RPMI8226 (cell line): ENCODE measurements around the gene LPIN1.
A peak's percentile ranks its signal among the peaks of the same experiment; 100 is the strongest.
"Not testable (repeated sequence)": the region's sequence is repeated elsewhere in the genome, so short reads cannot be mapped to it uniquely, and the experiment has no call there.

Experiments used
- DNase-seq: peaks from one replicate; pipeline ENCODE4 v3.0.0-alpha.2; 2015

LPIN1 gene

GRCh38 chr2:11715987-11716652 lies 30.3 kb upstream of the LPIN1 start:
- no peak for DNase-seq

- DNase-seq, result no peak
Observed at GRCh38 chr2:11716689-11717321, 29.6 kb upstream of the LPIN1 start.

GRCh38 chr2:11717623-11718022 lies 28.8 kb upstream of the LPIN1 start:
- DNase-seq, result no peak

DNA sequence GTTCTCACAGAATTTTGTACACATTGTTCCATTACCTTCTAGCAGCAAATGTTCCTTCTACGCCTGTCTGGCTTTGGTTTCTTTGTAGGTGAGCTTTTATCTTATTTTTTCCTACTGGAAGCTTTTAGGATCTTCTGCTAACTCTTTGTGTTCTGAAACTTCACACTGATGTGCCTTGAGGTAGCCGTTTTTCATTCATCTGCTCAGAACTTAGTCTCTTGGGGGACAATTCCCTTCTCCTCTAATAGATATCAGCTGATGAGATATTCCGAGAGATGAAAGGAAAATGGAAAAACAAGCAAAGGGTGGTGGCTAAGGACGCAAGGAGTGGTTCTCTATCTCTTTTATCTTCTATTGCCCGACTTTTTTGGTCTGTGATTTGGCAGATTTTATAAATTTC lies 27.8 kb upstream of the LPIN1 start:
- no peak for DNase-seq

- DNase-seq, result no peak
Observed at GRCh38 chr2:11719230-11719977, 27.0 kb upstream of the LPIN1 start.

- DNase-seq, result no peak
Observed at GRCh38 chr2:11720752-11721151, 25.7 kb upstream of the LPIN1 start.

DNA sequence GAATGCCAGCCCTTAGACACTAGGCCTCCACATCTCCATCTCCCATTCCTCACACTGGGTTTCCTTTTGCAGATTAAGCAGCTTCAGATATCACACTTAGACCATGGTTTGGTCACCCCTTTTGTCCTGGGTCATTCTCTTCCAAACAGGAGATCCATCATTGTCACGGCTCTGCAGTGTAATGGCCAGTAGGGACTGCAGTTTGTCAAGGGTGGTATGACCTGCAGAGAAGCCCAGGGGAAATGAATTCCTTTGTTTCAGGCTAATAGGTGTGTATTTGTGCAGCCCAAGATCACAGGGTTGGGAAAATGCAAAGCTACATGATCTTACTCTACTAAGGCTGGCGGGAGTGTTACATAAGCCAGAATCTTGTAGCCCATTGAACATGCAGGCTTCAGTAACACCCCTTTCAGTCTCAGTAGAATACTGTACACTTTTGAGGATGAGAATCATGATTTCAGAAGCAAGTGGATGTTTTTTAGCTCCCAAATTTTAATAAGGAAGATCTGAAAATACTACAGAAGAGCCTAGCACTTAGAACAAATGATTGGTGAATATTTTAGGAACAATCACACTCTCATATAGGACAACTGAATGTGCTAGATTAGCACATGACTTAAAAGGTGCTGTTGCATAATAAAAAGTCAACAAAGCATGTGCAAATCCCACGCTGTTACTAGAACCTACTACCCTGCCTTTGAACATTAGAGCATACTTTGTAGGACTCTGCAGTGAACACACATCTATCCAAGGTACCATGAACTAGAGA lies 24.0 kb upstream of the LPIN1 start:
- no peak for DNase-seq

GRCh38 chr2:11723061-11723371 lies 23.4 kb upstream of the LPIN1 start:
- no peak for DNase-seq

GRCh38 chr2:11724151-11724550 lies 22.3 kb upstream of the LPIN1 start:
- DNase-seq, result no peak

- DNase-seq, result no peak
Observed at GRCh38 chr2:11726384-11726783, 20.0 kb upstream of the LPIN1 start.

DNA sequence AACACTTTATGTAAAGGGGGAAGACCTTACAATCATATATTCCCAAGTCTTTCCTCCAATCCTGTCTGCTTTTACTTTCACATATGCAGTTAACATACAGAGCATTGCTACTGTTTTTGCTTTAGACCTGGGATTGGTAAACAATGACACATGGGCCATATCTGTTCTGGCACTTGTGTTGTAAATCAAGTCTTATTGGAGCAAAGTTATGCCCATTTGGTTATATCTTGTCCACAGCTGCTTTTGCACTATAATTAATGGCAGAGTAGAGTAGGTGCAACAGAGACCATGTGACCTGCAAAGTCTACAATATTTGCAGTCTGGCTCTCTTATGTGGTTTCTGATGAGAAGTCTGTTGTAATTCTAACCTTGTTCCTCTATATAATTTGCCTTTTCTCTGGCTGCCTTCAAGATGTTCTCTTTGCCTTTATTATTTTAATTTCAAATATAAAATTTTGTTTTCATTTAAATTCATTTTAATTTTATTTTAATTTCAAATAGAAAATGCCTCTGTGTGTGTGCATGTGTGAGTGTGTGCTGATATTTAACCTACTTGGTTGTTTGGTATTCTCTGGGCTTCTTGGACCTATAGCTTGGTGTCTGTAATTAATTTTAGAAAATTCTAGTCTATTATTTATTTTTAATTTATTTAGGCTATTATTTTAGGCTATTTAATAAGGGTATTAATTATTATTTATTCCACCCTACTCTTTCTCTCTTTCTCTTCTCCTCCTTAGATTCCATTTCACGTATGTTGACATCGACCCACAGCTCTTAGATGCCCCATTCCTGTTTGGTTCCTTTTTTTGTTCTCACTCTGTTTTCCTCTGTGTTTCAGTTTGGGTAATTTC lies 16.8 kb upstream of the LPIN1 start:
- DNase-seq, result no peak

- DNase-seq, result not testable (repeated sequence)
Observed at GRCh38 chr2:11731214-11731984, 15.0 kb upstream of the LPIN1 start.

- DNase-seq, result no peak
Observed at GRCh38 chr2:11732587-11732986, 13.8 kb upstream of the LPIN1 start.

- not testable (repeated sequence) for DNase-seq
Observed at GRCh38 chr2:11737852-11738251, 8.6 kb upstream of the LPIN1 start.

- peak; percentile 59 for DNase-seq
Observed at GRCh38 chr2:11738589-11739436, 7.6 kb upstream of the LPIN1 start.

GRCh38 chr2:11740723-11741122 lies 5.7 kb upstream of the LPIN1 start:
- no peak for DNase-seq

- DNase-seq, result no peak
Observed at GRCh38 chr2:11742317-11742701, 4.1 kb upstream of the LPIN1 start.

DNA sequence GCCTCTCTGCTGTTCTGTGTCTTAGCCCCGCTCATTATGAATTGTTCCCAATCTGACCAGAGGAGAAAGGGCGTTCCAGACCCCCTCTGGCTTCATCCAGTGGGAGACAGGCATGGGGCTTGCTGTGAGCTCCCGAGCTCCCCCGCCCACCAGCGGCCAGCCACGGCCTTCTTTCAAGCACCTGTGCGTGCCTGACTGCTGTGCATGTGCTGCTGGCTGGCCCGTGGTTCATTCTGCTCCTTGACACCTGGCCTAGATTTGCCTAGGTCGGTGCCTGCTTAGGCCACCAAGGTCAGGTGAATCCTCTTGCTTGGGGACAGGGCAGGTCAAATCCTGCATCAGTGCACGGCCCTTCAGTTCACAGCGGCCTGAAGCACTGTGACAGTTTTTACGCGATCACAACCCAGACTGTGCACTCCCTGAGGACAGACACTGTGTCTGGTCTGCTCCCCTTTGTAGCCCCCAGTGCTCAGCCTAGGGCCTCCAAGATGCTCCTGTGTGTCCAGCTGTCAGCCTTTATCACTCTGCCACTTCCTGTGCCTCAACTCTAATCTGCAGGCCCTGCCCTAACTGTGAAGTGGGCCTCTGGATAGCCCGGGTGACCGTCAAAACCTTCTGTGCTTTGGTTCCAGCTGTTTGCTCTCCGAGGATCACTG lies 3.6 kb upstream of the LPIN1 start:
- no peak for DNase-seq

- DNase-seq, result no peak
Observed at GRCh38 chr2:11743366-11743765, 3.1 kb upstream of the LPIN1 start.

- peak; percentile 88 for DNase-seq
Observed at GRCh38 chr2:11743846-11744553, 2.4 kb upstream of the LPIN1 start.
